Measurements from ENCODE around the gene PYDC2. TPM values are rescaled to one million over a fixed set of nuclear protein-coding genes. Genes with fewer than 3 reads are reported as not detected.

Gene PYDC2
- not detected in 2 replicates for total RNA-seq (2014; rRNA removed; shearing (Covaris generic))

DNA sequence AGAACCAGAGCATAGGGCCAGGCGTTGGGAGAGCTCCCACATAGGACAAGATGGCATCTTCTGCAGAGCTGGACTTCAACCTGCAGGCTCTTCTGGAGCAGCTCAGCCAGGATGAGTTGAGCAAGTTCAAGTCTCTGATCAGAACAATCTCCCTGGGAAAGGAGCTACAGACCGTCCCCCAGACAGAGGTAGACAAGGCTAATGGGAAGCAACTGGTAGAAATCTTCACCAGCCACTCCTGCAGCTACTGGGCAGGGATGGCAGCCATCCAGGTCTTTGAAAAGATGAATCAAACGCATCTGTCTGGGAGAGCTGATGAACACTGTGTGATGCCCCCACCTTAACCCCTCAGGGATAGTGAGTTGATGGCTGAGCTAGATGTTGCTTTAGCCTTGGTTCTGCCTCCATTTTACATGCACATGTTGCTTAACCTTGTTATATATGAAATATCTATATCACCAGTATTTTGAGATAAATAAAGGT, at the start of gene PYDC2:
Gene PYDC2, plus strand, starts transcription at position 51 of the 483 bp plus-strand sequence. Its CDS starts 0 bp downstream, at position 51.
- no peak within 1 kb of the TSS for H3K4me3 ChIP-seq (ENCODE audit: insufficient read depth, low read depth, low read length)
- H3K36me3 ChIP-seq (replicated peaks; ENCODE audit: control insufficient read depth, insufficient read depth, low read length), result no peaks in the 10 kb centered on the region
- H3K27me3 ChIP-seq (ENCODE audit: control insufficient read depth, insufficient read depth, low read length), result no peaks in the 10 kb centered on the region; the same call in 1 of the 2 replicates
- DNase-seq, result no peak

DNA sequence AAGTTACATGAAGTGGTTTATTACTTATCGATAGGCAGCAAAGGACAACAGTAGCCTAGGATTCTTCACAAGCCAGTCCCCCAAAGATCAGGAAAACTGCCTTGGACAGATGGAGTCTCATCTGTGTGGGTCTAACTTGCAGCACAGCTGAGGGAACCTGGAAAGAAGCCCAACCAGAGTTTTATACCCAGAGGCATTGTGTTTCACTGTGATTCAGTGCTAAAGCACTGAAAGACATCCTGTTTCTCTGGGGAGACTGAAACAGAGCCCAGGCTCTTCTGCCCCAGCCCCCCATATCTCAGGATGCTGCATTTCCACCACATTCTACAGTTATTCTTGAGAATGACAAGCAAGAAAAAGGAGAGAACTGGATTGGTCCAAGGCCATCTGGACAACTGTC, 48.2 kb upstream of the PYDC2 start:
- Histone ChIP-seq H3K4me3 (ENCODE audit: insufficient read depth, low read depth, low read length) (no peak overlapping the region), H3K27me3 (ENCODE audit: control insufficient read depth, insufficient read depth, low read length) (no peaks in the 10 kb centered on the region), H3K36me3 (replicated peaks; ENCODE audit: control insufficient read depth, insufficient read depth, low read length) (no peaks in the 10 kb centered on the region)
- no peak for DNase-seq

DNA sequence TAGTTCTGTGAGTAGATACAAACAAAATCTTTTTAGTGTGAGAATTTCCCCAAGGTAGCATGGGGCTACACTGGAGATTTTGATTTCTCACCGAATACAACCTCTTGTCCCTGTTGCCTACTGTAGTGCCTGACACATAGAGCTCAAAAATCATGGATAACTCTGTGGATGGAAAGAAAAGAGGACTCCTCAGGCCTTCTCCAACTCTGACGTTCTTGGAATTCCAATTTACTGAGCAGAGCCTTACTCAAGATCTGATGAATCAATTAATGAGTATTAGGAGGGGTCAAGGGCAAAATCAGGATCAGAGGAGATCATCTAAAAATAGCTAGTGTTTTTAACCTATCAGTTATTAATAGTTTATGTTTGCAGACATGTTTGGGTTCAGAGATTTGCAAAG, 46.7 kb upstream of the PYDC2 start:
- no peak for DNase-seq
- H3K36me3 ChIP-seq (replicated peaks; ENCODE audit: control insufficient read depth, insufficient read depth, low read length), result no peaks in the 10 kb centered on the region
- no peak overlapping the region for H3K4me3 ChIP-seq (ENCODE audit: insufficient read depth, low read depth, low read length)
- H3K27me3 ChIP-seq (ENCODE audit: control insufficient read depth, insufficient read depth, low read length), result no peaks in the 10 kb centered on the region

DNA sequence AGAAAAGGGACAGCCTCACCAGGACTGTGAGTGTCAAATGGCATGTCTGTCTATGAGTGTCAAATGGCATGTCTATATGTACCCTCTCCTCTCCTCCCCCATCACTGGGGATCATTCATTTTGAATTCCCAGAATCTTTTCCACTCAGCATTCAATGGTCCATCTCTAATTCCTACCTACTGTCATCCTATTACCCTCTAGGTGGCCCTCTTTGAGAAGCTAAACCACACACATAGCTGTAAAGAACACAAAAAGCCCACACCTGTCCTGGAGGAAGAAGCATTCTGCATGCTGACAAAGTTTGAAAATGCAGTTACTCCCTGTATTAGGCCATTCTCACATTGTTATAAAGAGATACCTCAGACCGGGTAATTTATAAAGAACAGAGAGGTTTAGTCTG, 46.2 kb upstream of the PYDC2 start:
- Histone ChIP-seq H3K4me3 (ENCODE audit: insufficient read depth, low read depth, low read length) (no peak overlapping the region), H3K36me3 (replicated peaks; ENCODE audit: control insufficient read depth, insufficient read depth, low read length) (no peaks in the 10 kb centered on the region), H3K27me3 (ENCODE audit: control insufficient read depth, insufficient read depth, low read length) (no peaks in the 10 kb centered on the region)
- no peak for DNase-seq

DNA sequence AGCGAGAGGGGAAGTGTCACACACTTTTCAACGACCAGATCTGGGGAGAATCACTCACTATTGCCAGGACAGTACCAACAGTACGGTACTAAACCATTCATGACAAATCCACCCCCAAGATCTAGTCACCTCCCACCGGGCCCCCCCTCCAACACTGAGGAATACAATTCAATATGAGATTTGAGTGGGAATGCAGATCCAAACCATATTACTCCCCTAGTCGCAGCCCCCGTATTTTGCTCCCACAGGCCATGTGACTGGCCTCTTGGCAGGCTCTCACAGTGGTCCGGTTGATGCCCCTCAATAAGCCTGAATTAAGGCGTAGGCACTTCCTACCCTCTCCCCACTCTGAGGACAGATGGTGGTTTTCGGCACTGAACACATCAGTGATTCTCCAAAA, 45.4 kb upstream of the PYDC2 start:
- Histone ChIP-seq H3K36me3 (replicated peaks; ENCODE audit: control insufficient read depth, insufficient read depth, low read length) (no peaks in the 10 kb centered on the region), H3K4me3 (ENCODE audit: insufficient read depth, low read depth, low read length) (no peak overlapping the region), H3K27me3 (ENCODE audit: control insufficient read depth, insufficient read depth, low read length) (no peaks in the 10 kb centered on the region)
- no peak for DNase-seq

DNA sequence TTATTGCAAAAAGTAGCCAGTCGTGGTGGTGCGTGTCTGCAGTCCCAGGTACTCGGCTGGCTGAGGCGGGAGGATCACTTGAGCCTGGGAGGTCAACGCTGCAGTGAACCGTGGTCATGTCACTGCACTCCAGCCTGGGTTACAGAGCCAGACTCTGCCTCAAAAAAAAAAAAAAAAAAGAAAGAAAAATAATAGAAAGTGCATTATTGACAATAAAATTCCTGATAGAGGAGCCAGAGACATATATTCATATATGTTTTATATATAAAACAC, 43.6 kb upstream of the PYDC2 start:
- H3K4me3 ChIP-seq (ENCODE audit: insufficient read depth, low read depth, low read length), result no peak overlapping the region
- no peak for DNase-seq
- H3K36me3 ChIP-seq (replicated peaks; ENCODE audit: control insufficient read depth, insufficient read depth, low read length), result no peaks in the 10 kb centered on the region
- no peaks in the 10 kb centered on the region for H3K27me3 ChIP-seq (ENCODE audit: control insufficient read depth, insufficient read depth, low read length)

DNA sequence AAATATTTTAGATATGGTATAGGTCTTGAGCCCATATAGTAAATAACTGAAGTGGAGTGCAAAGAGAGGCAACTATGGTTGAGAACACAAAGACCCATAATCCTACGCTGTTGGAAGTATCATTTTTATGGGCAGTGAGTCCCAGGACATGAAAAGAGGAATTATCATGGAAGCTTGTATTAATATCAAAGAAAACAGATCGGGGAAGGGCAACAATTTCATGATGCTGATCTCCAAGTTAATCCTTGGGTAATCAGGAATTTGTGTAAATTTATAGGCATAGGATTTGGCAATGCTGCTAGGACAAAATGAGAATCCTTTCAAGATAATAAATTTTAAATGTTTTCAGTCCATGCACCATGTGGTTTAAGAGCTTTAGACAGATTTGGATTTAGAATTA, 40.2 kb upstream of the PYDC2 start:
- Histone ChIP-seq H3K27me3 (ENCODE audit: control insufficient read depth, insufficient read depth, low read length) (no peaks in the 10 kb centered on the region), H3K4me3 (ENCODE audit: insufficient read depth, low read depth, low read length) (no peak overlapping the region)
- no peak for DNase-seq

DNA sequence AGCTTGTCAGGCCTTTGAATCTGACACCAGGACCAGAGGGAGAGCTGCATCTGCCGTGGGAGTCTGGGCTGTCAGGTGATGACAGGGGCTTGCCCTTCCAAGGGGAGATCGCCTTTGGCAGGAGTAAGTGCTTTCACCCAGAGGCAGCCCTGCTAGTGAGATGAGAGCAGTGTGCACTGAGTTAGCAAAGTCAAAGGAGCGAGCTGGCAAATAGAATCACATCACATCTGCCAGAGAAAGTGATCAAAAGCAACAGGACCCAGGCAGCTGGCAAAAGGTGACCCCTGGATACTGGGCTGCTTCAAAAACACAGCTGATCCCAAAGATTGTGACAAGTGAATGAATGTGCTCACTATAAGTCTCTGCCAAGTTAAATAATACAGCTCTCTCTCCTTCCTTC, 36.1 kb upstream of the PYDC2 start:
- Histone ChIP-seq H3K4me3 (ENCODE audit: insufficient read depth, low read depth, low read length) (no peak overlapping the region), H3K36me3 (replicated peaks; ENCODE audit: control insufficient read depth, insufficient read depth, low read length) (no peaks in the 10 kb centered on the region), H3K27me3 (ENCODE audit: control insufficient read depth, insufficient read depth, low read length) (no peaks in the 10 kb centered on the region)
- no peak for DNase-seq

More for the DNA sequence above, 40.2 kb upstream of the PYDC2 start:
- H3K36me3 ChIP-seq (replicated peaks; ENCODE audit: control insufficient read depth, insufficient read depth, low read length), result no peaks in the 10 kb centered on the region

DNA sequence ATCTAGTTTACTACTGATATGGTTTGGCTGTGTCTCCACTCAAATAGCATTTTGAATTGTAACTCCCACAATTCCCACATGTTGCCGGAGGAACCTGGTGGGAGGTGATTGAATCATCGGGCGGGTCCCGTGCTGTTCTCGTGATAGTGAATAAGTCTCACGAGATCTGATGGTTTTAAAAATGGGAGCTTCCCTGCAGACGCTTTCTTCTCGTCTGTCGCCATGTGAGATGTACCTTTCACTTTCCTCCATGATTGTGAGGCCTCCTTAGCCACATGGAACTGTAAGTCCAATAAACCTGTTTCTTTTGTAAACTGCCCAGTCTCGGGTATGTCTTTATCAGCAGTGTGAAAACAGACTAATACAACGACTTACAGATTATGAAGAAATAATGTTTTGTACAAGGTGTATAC, 35.6 kb upstream of the PYDC2 start:
- Histone ChIP-seq H3K27me3 (ENCODE audit: control insufficient read depth, insufficient read depth, low read length) (no peaks in the 10 kb centered on the region), H3K36me3 (replicated peaks; ENCODE audit: control insufficient read depth, insufficient read depth, low read length) (no peaks in the 10 kb centered on the region), H3K4me3 (ENCODE audit: insufficient read depth, low read depth, low read length) (no peak overlapping the region)
- DNase-seq, result no peak

DNA sequence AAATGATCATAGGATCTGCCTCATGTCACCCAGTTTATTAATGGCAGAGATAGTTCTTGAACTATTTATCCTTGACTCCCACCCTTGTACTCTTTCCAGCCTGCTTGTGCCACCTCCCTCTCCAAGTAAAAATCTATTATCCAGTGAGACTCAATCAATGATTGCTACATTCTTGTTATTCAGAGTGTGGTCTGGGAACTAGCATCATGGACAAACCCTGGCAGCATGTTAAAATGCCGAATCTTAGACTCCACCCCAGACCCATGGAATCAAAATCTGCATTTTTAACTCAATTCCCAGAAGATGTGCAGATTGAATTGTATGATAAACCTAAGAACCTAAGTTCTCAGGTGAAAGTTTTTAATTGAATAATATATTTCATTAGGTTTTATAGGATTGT, 34.7 kb upstream of the PYDC2 start:
- no peaks in the 10 kb centered on the region for H3K27me3 ChIP-seq (ENCODE audit: control insufficient read depth, insufficient read depth, low read length)
- H3K4me3 ChIP-seq (ENCODE audit: insufficient read depth, low read depth, low read length), result no peak overlapping the region
- H3K36me3 ChIP-seq (replicated peaks; ENCODE audit: control insufficient read depth, insufficient read depth, low read length), result no peaks in the 10 kb centered on the region
- no peak for DNase-seq

DNA sequence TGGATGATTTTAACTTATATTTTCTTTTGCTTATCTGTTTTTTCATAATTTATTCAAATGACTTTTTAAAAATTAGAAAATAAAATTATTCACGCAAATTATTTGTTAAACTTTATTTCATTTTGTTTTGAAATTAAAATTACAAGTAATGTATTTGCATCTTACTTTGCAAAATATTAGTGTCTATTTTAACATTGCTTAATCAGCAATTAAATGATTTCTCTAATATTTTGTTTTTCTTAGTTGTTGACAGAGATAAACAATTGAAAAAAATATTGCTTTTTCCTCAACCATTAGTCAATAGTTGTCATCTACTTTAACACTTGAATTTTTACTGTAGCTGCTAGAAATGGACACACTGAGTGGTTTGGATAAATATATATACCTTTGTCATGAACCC, 32.8 kb upstream of the PYDC2 start:
- no peak for DNase-seq
- H3K36me3 ChIP-seq (replicated peaks; ENCODE audit: control insufficient read depth, insufficient read depth, low read length), result no peaks in the 10 kb centered on the region
- no peak overlapping the region for H3K4me3 ChIP-seq (ENCODE audit: insufficient read depth, low read depth, low read length)
- H3K27me3 ChIP-seq (ENCODE audit: control insufficient read depth, insufficient read depth, low read length), result no peaks in the 10 kb centered on the region

DNA sequence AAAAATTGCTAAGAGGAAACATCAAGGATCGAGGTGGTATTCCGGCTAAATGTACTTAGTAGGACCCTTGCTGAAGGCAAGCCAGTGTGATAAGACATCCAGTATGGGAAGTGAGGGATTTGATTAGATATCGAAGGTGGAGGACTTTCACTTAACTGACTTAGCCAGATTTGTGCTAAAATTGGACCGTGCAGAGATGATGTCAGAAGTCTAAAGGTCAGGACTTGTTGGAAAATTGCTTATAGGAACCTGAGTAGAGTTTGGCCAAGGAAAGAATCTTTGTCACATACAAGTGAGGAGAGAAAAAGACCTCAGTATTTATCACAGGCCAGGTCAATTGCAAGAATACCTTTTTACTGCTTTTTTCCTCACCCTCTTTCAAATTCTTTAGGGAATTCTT, 30.9 kb upstream of the PYDC2 start:
- no peaks in the 10 kb centered on the region for H3K36me3 ChIP-seq (replicated peaks; ENCODE audit: control insufficient read depth, insufficient read depth, low read length)
- H3K27me3 ChIP-seq (ENCODE audit: control insufficient read depth, insufficient read depth, low read length), result no peaks in the 10 kb centered on the region
- H3K4me3 ChIP-seq (ENCODE audit: insufficient read depth, low read depth, low read length), result no peak overlapping the region
- no peak for DNase-seq

DNA sequence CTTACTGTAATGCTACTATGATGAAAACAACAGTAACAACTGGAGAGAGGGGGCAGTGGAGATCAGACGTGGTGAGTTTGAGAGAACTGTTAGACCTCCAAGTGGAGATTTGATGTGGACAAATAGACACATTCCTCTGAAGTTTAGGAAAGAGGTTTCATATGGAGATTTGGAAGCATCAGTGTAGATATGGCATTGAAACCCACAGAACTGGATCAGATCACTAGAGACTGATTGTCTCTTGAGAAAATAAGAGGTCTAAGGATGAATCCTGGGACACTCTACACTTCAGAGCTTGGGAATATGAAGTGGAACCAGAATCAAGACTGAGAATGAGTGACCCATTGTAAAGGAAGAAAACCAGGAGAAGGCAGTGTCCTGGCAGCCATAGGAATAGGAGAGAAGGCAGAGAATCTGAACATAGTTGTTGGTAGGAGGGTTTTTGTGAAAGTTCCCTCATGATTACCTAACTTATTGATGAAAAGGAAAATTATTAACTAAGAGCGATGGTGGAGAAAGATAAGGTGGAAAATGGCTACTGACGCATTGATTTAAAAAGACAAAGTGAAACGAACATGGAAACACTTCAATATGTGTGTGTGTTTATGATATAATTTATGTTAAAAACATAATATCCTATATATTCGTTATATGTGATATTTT, 29.7 kb upstream of the PYDC2 start:
- no peak for DNase-seq
- Histone ChIP-seq H3K4me3 (ENCODE audit: insufficient read depth, low read depth, low read length) (no peak overlapping the region), H3K27me3 (ENCODE audit: control insufficient read depth, insufficient read depth, low read length) (no peaks in the 10 kb centered on the region), H3K36me3 (replicated peaks; ENCODE audit: control insufficient read depth, insufficient read depth, low read length) (no peaks in the 10 kb centered on the region)

DNA sequence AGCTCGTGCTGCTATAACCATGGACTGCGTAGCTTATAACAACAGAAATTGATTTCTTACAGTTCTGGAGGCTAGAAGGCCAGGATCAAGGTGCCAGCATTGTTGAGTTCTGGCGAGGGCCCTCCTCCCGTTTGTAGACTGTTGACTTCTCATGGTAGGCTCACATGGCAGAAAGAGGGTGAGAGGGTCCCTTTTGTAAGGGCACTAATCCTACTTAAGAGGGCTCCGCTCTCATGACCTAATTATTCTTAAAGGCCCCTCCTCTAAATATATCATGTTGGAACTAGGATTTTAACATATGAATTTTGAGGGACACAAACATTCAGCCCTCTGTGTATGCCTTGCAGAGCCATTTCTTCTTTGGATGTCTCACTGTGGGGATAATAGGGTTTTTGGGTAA, 28.8 kb upstream of the PYDC2 start:
- DNase-seq, result no peak
- no peak overlapping the region for H3K4me3 ChIP-seq (ENCODE audit: insufficient read depth, low read depth, low read length)
- H3K36me3 ChIP-seq (replicated peaks; ENCODE audit: control insufficient read depth, insufficient read depth, low read length), result no peaks in the 10 kb centered on the region
- no peaks in the 10 kb centered on the region for H3K27me3 ChIP-seq (ENCODE audit: control insufficient read depth, insufficient read depth, low read length)

DNA sequence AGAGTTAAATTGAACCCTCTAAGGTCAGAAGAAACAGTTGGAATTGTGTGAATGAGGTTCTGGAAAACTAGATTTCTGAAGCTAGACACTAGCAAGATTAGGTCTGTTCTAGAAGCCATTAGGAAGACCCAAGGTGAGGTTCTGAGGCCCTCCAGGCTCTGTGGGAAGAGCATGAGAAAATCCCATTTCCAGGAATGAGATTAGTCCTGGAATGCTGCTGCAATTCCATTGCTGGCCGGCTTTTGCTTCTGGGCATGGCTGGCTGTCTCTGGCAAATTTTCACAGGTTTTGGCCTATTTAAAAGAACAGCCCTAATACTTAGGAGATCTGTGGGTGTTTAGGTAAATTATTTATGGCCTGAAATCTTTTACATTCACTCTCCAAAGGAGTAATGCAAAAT, 26.9 kb upstream of the PYDC2 start:
- H3K27me3 ChIP-seq (ENCODE audit: control insufficient read depth, insufficient read depth, low read length), result no peaks in the 10 kb centered on the region
- no peaks in the 10 kb centered on the region for H3K36me3 ChIP-seq (replicated peaks; ENCODE audit: control insufficient read depth, insufficient read depth, low read length)
- H3K4me3 ChIP-seq (ENCODE audit: insufficient read depth, low read depth, low read length), result no peak overlapping the region
- no peak for DNase-seq

DNA sequence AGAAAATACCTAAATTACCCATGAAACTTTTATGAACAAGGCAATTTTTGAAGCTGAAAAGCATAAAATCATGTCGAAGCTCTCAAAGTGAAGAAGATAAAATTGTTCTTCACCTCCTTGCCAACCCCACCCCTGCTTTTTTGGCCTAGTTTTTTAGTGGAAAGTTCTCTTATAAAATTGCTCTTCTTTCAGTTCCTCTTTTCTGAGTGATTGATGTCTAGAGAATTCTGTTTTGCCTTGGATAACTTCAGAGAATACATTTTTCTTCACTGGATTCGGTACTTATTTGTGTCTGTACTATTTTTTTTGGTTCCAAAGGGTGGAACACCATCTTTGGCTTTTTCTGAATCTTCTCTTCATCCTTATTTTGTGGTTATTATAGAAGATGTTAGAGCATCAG, 25.0 kb upstream of the PYDC2 start:
- Histone ChIP-seq H3K4me3 (ENCODE audit: insufficient read depth, low read depth, low read length) (no peak overlapping the region), H3K36me3 (replicated peaks; ENCODE audit: control insufficient read depth, insufficient read depth, low read length) (no peaks in the 10 kb centered on the region), H3K27me3 (ENCODE audit: control insufficient read depth, insufficient read depth, low read length) (no peaks in the 10 kb centered on the region)
- no peak for DNase-seq

Measured in H7 (cell line).